A549 (cell line): Measurements from ENCODE around the gene SETDB2.

ENCODE experiments used
- CTCF ChIP-seq: fragments of >200 bp; sonication (Bioruptor Twin); formaldehyde crosslinking; IDR thresholded peaks from 3 replicates; pipeline ENCODE4 v1.5.1; 2016
- EHF ChIP-seq: fragments of 250-450 bp; sonication (Bioruptor Pico); IDR thresholded peaks from 2 replicates; pipeline ENCODE4 v1.5.0; 2020; ENCODE audit warnings: mild to moderate bottlenecking
- ESRRA ChIP-seq: fragments of 150-350 bp; IDR thresholded peaks from 2 replicates; pipeline ENCODE4 v1.6.1; 2014; ENCODE audit warnings: mild to moderate bottlenecking, low read length, borderline replicate concordance
- HDAC2 ChIP-seq: fragments of 200-600 bp; sonication (generic); IDR thresholded peaks from 2 replicates; pipeline ENCODE4 v1.6.1; 2016
- HES2 ChIP-seq: fragments of >200 bp; sonication (Bioruptor Twin); formaldehyde crosslinking; IDR thresholded peaks from 2 replicates; pipeline ENCODE4 v1.6.1; 2016
- RNF2 ChIP-seq: fragments of 200-600 bp; sonication (generic); IDR thresholded peaks from 2 replicates; pipeline ENCODE4 v1.6.1; 2016; ENCODE audit warnings: low read depth, mild to moderate bottlenecking, antibody characterized with exemption, moderate library complexity, borderline replicate concordance
- ZC3H11A ChIP-seq: fragments of 450-650 bp; IDR thresholded peaks from 2 replicates; pipeline ENCODE4 v1.6.1; 2014; ENCODE audit warnings: antibody characterized with exemption, mild to moderate bottlenecking

GRCh38 chr13:49418206-49418605 is 25.9 kb upstream of the SETDB2 start:
- TF ChIP-seq RNF2 (no peak), CTCF (no peak), ZC3H11A (no peak), ESRRA (no peak), EHF (no peak), HES2 (no peak), HDAC2 (no peak)
